ENCODE data around the gene CREB5.

DNA sequence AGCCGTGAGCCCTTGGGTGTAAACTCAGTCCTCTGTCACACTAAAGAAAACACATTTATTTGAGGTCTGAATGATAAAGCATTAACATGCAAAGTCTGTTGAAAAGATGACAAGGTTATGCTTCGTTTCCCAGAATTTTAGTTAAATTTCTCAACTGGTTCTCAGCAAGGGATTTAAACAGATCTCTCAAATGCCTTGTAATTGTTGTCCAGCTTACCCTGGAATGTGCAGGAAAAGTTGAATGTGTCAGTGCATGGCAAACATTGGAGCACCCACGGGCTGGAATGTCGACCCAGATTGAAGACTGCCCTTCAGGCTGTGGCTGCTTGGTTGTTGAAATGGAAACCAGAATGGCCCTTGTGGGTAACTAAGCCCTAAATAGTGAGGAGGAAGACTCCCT is 354.0 kb downstream of the CREB5 start:
- TF ChIP-seq EZH2 (IDR thresholded peaks at IDR 0.05; ENCODE audit: low read length, unreplicated experiment) (no peak), CTCF (conservative IDR thresholded peaks at IDR 0.05; ENCODE audit: low read depth, low read length) (no peak), EZH2phosphoT487 (IDR thresholded peaks at IDR 0.05; ENCODE audit: borderline replicate concordance, low read length) (no peak)

All from PC-3 (cell line).